ENCODE results near the gene GKN2. TPM values are rescaled to one million over a fixed set of nuclear protein-coding genes. Genes with fewer than 3 reads are reported as not detected.

GKN2 gene, protein sequence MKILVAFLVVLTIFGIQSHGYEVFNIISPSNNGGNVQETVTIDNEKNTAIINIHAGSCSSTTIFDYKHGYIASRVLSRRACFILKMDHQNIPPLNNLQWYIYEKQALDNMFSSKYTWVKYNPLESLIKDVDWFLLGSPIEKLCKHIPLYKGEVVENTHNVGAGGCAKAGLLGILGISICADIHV
- not detected for polyA plus RNA-seq (ENCODE audit: insufficient read length in 4 of 4)

DNA sequence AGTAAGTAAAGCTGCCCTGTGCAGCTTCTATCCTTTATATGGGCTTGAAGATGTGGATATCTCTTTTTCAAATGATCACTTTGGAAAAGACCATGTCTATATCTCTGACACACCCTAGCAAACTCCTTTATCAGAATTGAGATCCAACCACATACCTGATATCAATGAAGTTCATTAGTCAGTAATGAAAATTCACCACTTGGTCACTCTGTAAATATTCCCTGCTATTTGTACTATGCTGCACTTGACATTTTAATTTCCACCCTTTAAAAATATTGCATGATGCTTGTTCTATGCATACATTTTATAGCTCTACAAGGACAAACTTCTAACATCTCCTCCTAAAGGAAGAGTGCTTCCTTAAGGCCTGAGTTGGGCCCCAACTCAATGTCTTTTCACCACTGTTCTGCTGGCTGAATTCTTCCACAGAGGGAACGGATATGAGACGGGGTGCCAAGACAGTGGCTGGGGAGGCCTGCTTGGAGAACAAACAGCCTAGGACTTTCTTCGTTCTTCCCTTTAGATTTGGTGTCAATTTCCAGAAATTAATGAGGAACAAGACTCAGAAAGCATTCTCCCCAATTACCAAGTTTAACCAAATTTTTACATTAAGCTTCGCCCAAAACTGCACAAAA, at the start of gene GKN2:
Gene GKN2, minus strand, starts transcription at position 7 of the 635 bp plus-strand sequence. CDS start 32 bp downstream, outside the sequence.
- no peak for DNase-seq (ENCODE audit: low read depth in 4 of 4, low spot score in 3 of 4)

DNA sequence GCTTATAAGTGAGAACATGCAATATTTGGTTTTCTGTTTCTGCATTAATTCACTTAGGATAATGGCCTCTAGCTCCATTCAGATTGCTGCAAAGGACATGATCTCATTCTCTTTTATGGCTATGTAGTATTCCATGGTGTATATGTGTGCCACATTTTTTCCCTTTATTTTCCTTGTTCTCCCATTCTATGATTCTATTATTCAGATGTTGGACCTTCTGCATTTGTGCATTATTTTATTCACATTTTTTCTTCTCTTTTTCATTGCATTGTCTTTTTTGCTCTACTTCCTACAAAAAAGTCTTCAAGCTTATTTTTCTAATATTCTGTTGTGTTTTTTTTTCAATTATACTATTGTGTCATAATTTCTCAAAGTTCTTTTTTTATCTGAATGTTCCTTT, 49.2 kb upstream of the GKN2 start:
- no peak for DNase-seq (ENCODE audit: low read depth in 4 of 4, low spot score in 3 of 4)

DNA sequence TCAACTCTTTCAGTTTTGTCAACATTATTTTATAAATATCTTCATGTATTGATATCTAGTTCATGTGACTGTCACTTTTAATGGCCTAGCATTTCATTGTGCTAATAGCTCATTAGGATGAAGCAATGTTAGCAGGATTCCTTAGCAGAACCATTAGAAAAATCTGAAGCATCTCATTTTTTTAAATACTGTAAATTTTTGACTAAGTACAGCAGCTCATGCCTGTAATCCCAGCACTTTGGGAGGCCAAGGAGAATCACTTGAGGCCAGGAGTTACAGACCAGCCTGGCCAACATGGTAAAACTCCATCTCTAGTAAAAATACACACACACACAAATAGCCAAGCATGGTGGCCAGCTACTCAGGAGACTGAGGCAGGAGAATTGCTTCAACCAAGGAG, 44.7 kb upstream of the GKN2 start:
- DNase-seq (ENCODE audit: low read depth in 4 of 4, low spot score in 3 of 4) = no peak

DNA sequence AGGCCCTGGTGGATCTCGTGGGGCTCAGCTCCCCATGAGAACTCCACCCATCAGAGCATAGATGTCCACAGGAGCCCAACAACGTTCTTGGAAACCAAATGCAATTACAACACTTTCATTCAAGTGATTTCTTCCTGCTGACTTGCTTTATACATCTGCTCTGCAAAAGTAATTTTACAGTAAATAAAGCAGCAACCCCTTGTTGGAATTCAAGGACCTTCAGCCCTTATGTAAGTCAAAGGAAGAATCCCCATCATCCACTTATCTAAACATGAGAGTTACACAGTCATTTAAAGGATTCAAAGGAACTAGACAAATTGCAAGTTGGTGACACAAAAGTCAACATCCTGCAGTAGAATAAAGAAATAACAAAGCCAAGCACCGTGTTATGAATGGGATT, 43.2 kb upstream of the GKN2 start:
- DNase-seq (ENCODE audit: low read depth in 4 of 4, low spot score in 3 of 4) = no peak

DNA sequence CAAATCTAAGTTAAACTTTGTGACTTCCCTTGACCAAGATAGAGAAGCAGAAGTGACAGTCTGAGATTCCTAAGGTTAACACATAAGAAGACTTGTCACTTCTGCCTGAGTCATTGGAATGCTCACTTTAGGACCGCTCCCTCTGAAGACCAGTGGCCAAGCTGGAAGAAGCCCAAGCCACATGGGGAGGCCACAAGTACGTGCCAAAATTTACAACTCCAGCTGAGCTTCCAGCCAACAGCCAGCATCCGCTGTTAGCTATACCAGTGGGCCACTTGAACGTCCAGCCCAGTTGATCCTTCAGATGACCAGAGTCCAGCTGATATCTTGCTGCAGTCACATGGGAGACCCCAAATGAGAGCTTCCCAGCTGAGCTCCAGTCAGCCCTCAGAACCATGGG, 42.2 kb upstream of the GKN2 start:
- DNase-seq (ENCODE audit: low read depth in 4 of 4, low spot score in 3 of 4) = no peak

DNA sequence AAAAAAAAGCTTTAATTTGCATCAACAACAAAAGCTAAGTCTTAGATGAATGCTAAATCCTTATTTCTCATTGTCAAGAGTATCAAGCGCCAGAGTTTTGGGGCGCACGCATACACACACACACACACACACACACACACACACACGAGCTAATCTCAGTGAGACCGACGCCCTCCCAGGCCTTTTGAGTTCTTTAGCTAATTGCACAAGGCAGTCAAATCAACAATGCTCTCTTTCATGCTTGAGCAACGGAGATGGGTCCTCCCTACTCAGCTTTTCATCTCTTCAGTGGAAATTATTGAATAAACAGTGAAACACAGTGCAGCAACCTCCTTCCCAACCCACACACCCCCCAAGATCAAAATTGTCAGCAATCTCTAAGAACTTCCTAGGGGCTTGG, 41.0 kb upstream of the GKN2 start:
- DNase-seq (ENCODE audit: low read depth in 4 of 4, low spot score in 3 of 4) = no peak

DNA sequence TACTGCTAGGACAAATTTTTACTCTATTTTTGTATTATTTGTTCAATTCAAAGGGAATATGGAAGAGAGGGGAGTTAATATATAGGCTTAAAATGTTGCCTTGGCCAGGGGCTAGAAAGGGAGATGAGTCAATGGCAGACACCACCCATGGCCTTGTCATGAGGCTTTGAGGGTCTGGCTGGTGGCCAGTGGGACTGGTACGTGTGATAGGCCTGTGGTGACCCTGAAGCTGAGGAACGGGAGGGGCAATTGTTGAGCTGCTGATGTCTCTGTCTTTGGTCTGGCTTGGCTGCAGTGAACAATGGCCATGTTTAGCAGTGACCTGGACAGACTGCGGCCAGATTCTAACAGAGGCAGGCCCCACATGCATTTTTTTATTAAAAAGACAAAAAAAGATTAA, 40.2 kb upstream of the GKN2 start:
- no peak for DNase-seq (ENCODE audit: low read depth in 4 of 4, low spot score in 3 of 4)

DNA sequence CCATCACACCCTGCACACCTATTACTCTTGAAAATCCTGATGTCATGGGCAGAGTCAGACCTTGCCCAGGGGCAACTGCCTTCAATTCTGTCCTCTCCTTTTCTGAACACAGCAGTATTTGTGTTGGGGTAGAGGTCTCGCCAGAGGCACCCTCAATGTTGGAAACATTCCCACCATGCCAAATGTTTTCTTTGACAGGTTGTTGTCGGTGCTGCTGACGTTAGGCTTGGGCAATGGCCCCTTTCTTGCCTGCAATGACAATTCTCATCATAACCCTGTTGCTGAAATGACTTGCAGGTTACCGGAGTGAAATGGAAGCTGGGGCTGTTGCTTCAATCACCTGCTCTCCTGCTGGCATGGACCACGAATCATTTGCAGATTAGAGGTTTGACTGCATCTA, 39.6 kb upstream of the GKN2 start:
- no peak for DNase-seq (ENCODE audit: low read depth in 4 of 4, low spot score in 3 of 4)

DNA sequence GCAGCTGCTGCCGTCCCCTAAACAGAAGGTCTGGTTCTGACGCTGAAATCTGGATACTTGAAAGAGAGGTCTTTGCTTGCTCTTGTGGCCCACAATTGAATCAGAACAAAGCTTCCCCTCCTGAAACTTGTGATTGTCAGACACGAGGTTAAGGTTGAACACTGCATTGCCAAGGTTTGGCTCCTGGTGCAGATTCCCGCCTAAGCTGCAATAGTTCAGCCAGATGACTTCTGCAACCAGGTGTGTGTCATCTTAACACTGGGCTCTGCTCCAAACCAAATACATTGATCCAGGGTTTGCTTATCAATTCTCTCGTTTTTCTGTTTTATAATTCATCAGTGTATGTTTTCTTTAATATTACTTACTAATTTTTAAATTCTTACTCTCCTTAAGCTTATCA, 36.3 kb upstream of the GKN2 start:
- no peak for DNase-seq (ENCODE audit: low read depth in 4 of 4, low spot score in 3 of 4)

DNA sequence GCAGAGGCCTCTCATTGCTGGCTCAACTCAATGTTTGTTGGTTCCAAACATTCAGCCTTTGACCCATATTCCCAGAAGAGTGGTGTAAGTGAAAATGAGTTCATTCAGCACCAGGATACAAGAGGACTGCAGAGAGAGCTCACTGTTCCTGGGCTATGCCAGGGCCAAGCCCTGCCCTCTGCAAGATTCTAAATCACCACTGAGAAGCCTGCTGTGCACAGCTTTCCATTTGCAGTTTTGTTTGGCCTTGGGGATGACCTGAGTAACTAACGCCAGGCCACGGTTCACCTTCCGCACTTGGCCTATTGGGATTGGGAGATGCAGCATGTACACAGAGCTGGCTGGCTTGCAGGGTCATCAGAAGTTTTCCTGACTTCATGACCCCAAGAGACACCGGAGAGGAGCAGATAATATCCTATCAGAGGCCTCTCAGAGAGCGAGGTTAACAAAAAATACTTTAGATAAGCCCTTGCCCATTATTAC, 34.4 kb upstream of the GKN2 start:
- no peak for DNase-seq (ENCODE audit: low read depth in 4 of 4, low spot score in 3 of 4)

DNA sequence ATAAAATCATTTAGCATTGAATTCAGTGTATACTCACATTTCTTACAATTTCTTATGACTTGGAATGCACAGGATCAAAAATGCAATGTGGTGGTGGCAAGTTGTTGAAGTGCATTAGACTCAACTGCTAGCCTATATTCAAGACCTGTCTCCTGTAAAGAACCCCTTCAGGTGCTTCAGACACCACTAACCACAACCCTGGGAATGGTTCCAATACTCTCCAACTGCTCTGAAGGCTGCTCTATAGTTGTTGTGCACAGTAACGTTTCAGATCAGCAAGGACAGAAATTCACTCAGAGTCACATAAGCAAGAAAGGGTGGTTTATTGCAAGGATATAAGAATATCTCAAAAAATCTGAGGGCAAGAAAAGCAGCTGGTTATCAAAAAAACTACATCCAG, 28.3 kb upstream of the GKN2 start:
- DNase-seq (ENCODE audit: low read depth in 4 of 4, low spot score in 3 of 4) = no peak

DNA sequence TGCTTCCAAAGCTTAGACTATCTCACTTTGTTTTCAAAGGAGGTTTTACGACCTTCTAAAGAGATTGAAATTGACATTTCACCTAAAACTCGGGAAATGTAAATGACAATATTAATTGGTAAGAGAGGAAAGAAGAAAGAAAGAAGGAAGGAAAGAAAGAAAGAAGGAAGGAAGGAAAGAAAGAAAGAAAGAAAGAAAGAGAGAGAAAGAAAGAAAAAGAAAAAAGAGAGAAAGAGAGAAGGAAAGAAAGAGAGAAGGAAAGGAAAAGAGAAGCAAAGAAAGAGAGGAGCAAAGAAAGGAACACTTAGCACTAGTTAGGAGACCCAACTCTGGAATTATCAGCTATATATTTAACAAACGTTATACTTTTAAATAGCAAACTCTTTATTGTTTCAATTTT, 25.4 kb upstream of the GKN2 start:
- DNase-seq (ENCODE audit: low read depth in 4 of 4, low spot score in 3 of 4) = no peak

DNA sequence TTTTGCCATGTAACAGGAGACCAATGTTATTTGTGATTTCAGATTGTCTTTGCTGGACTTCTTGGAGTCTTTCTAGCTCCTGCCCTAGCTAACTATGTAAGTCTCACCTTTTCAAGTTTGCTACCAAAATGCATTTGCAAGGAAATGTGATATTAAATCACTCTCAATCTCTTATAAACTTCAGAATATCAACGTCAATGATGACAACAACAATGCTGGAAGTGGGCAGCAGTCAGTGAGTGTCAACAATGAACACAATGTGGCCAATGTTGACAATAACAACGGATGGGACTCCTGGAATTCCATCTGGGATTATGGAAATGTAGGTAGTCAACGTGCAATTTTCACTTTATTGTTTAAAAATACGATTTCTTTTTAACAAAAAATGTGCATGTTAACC, 24.8 kb upstream of the GKN2 start:
- DNase-seq (ENCODE audit: low read depth in 4 of 4, low spot score in 3 of 4) = no peak

DNA sequence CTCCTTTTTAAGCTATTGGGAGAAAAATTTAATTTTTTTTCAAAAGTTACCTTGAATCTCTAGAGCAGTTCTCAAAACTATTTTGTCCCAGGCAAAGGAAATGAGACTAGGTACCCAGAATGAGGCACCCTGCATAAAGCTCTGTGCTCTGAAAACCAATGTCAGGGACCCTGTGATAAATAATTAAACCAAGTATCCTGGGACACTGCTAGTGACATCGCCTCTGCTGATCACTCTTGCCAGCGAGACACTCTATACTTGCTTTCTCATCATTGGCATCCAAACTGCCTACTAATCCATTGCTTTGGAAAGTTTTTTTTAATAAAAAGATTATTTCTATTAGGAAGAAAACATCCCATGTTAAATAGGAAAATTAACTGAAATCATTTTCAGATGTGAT, 23.2 kb upstream of the GKN2 start:
- no peak for DNase-seq (ENCODE audit: low read depth in 4 of 4, low spot score in 3 of 4)

DNA sequence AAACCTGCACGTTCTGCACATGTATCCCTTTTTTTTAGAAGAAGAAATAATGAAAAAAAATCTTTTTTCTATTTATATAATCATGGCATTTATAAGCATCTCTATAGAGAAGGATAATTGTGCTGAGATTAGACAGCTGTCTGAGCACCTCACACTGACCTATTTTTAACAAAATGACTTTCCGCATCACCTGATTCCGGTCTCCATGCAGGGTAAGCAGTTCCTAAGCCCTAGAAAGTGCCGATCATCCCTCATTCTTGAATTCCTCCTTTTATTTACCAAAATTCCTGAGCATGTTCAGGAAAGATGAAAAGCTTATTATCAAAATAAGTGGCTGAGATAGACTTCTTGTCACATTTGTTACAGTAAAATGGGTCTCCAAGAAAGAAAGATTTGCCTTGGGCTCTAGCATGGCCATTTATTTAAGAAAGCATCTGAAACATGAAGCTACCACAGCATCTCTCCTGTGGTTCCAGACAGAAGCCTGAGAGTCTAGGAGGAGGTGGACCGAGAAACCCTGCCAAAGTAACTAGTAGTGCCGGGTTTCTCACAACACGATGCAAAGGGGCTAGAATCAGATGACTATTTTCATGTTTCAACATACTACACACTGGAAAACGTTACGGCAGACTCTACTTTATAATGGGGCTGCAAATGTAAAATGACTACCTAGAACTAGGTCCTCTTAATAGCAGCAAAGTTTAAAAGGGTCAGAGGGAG, 22.4 kb upstream of the GKN2 start:
- DNase-seq (ENCODE audit: low read depth in 4 of 4, low spot score in 3 of 4) = no peak

DNA sequence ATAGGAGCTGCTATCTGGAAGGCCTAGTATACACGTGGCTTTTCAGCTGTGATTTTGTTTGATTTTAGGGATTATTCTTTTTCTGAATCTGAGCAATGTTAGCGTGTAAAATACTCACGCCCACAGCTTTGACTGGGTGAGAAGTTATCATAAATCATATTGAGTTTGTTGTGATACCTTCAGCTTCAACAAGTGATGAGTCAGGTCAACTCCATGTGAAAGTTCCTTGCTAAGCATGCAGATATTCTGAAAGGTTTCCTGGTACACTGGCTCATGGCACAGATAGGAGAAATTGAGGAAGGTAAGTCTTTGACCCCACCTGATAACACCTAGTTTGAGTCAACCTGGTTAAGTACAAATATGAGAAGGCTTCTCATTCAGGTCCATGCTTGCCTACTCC, 21.6 kb upstream of the GKN2 start, which contains the start of gene GKN1:
Gene GKN1, plus strand, starts transcription at position 386 of the 400 bp plus-strand sequence. CDS start 42 bp downstream, outside the sequence.
- DNase-seq (ENCODE audit: low read depth in 4 of 4, low spot score in 3 of 4) = no peak

DNA sequence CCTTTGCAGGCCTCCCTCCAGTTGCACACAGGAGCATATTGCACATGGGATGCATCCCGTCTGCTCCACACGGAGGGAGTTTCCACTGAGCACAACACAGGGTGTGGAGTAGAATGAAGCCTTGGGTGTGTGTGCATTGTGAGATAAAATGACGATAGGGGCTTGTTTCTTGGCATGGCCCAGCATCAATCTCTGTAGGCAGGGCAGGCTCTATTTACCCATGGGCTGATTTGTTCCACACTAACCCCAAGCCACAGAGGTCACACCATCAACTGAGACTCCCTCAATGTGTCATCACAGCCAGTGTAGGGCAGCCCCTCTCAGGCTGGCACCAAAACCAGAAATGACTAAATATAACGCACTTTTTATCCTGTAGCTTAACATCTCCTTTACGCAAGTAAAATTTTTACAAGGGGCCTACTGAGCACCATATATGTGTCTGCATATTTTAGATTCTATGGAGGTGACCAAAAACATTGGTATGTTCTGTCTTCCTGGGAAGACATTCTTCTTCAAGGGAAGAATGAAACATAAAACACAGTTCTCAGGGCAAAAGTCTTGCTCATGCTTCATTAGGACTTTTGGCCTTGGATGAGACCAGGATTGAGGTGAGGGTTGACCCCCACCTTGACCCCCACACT, 19.0 kb upstream of the GKN2 start:
- no peak for DNase-seq (ENCODE audit: low read depth in 4 of 4, low spot score in 3 of 4)

DNA sequence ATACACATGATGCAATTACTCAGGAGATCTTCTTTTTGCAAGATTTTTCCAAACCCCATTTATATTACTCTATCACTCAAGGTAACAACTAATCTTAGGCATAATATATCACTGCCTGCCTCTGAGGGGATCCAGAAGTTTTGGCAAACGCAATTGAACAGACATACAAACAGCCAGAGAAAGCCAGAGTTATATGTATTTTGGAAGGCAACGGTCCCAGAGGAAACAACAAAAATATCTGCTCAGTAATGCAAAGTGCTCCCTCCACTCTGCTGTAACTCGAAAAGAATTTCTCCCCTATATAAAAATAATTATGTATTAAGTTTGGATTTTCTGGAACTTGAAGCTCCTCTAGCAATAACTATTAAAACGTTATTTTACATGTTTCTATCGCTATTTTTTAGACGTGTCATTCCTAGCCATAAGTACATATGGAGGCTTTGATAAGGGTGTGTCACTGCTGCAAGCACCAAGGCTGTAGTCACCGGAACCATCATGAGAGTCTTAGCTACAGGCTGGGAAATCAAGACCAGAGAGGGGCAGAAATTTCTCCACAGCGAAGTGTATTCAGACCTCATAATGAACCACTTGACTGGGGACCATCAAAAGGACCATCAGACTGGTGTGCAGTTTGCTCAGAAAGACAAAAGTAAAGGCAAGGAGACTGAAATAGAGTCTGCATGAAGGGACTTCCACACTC, 18.0 kb upstream of the GKN2 start:
- no peak for DNase-seq (ENCODE audit: low read depth in 4 of 4, low spot score in 3 of 4)

DNA sequence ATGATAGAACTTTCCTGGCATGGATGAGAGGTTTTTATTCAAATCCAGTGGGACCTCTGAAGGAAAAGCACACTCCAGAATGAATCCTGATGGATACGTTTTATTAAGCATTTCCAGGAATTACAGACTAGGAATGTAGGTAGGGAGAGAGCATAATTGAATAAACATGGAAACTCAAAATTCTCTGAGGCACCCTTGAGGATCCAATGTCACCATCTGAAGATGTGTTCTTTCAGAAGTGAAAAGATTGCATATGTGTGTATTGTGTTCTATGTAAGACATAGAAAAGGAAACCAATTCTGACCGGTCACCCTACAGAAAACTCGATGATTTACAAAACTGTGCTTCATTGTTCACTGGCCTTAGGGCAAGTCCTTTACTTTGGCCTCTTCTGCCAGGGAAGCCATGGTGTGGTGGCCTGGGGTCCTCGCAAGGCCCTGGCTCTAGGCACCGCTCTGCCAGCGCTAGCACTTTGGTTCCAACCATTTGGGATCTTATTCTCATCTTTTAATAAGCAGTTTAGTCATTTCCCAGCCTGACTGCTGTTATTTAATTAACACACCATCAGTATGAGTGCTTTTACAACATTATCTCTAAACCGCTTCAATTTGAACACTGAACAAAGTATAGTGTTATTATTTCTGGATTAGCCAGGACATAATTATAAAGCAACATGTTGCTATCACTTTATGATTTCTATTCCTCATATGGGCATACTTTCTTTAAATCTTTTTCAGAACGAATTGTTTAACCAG, 17.2 kb upstream of the GKN2 start:
- no peak for DNase-seq (ENCODE audit: low read depth in 4 of 4, low spot score in 3 of 4)

DNA sequence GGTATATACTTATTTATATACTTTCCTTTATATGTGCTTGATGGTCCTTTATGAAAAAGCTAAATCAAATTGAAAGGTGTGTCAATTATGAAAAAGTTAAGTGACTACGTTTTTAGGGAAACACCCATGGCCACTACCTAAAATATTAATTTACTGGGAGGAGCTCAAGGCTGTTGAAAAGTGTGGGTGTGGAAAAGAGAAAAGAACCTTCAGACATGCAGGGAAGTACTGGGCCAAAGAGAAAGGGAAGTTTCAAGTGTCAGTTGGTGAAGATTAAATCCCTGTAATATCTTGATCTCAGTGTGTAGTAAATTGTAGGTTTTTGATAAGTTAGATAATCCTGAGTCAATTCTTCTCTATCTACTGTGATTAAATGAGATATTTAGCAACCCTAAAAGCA, 15.5 kb upstream of the GKN2 start:
- DNase-seq (ENCODE audit: low read depth in 4 of 4, low spot score in 3 of 4) = no peak

Measured in right renal pelvis (tissue), 4 donors.